K562 (cell line): ENCODE results near the gene PSMD8. TPM values are rescaled to one million over a fixed set of nuclear protein-coding genes. Genes with fewer than 3 reads are reported as not detected.

Experiments used
- ADNP ChIP-seq: fragments of 200-800 bp; sonication (Bioruptor generic); IDR thresholded peaks from 2 replicates; pipeline ENCODE4 v1.6.1; 2016; ENCODE audit warnings: missing genetic modification characterization, missing compliant biosample characterization
- ARHGAP35 ChIP-seq: fragments of 450-650 bp; IDR thresholded peaks from 2 replicates; pipeline ENCODE4 v1.6.1; 2018; ENCODE audit not compliant: partially characterized antibody
- CBFA2T3 ChIP-seq: fragments of 450-650 bp; IDR thresholded peaks from 2 replicates; pipeline ENCODE4 v1.6.1; 2017
- FOXP1 ChIP-seq: sonication (generic); formaldehyde crosslinking; IDR thresholded peaks from 2 replicates; pipeline ENCODE4 v1.8.0; 2022; ENCODE audit warnings: mild to moderate bottlenecking, missing genetic modification reagents
- MAFF ChIP-seq: IDR thresholded peaks from 2 replicates; pipeline ENCODE4 v1.6.1; 2012; ENCODE audit warnings: low read length, improper control_type of control experiment
- MTA2 ChIP-seq: fragments of 450-650 bp; IDR thresholded peaks from 2 replicates; pipeline ENCODE4 v1.6.1; 2016; ENCODE audit warnings: low read depth
- MTA3 ChIP-seq: fragments of 450-650 bp; formaldehyde crosslinking; IDR thresholded peaks from 2 replicates; pipeline ENCODE4 v1.6.1; 2017; ENCODE audit warnings: mild to moderate bottlenecking, borderline replicate concordance
- NR2C1 ChIP-seq, 2 experiments: fragments of 450-650 bp; IDR thresholded peaks; 2 replicates each; pipeline ENCODE4 v1.6.1; 2017; ENCODE audit warnings: mild to moderate bottlenecking in 2 of 2, antibody characterized with exemption in 1 of 2, inconsistent platforms in 1 of 2, missing compliant biosample characterization in 1 of 2, missing genetic modification characterization in 1 of 2
- NR2C2 ChIP-seq, 2 experiments: fragments of 200-800 bp in 1 of 2; sonication (Bioruptor generic) in 1 of 2; sonication (generic) in 1 of 2; formaldehyde crosslinking in 1 of 2; IDR thresholded peaks; 2 replicates each; pipeline versions ENCODE4 v1.6.1 to v1.8.0; 2016 to 2022; ENCODE audit warnings: mild to moderate bottlenecking in 1 of 2, missing compliant biosample characterization in 1 of 2, missing genetic modification characterization in 1 of 2, missing genetic modification reagents in 1 of 2
- NR3C1 ChIP-seq: sonication (generic); formaldehyde crosslinking; IDR thresholded peaks from 2 replicates; pipeline ENCODE4 v1.8.1; 2022; ENCODE audit warnings: missing genetic modification reagents
- RBFOX2 ChIP-seq: fragments of 200-400 bp; formaldehyde crosslinking; IDR thresholded peaks from 2 replicates; pipeline ENCODE4 v1.6.1; 2017; ENCODE audit warnings: low read depth, mild to moderate bottlenecking, low read length, moderate library complexity
- SMARCA5 ChIP-seq: fragments of 450-650 bp; IDR thresholded peaks from 2 replicates; pipeline ENCODE4 v1.6.1; 2016
- SMARCB1 ChIP-seq: IDR thresholded peaks from 2 replicates; pipeline ENCODE4 v1.6.1; 2011; ENCODE audit warnings: improper control_type of control experiment, low read depth; ENCODE audit not compliant: insufficient read length
- SREBF1 ChIP-seq: fragments of 150-350 bp; IDR thresholded peaks from 2 replicates; pipeline ENCODE4 v1.6.1; 2014; ENCODE audit warnings: antibody characterized with exemption, low read depth, low read length, borderline replicate concordance
- ZBTB17 ChIP-seq: fragments of 450-650 bp; formaldehyde crosslinking; IDR thresholded peaks from 2 replicates; pipeline ENCODE4 v1.4.0; 2020; ENCODE audit warnings: mild to moderate bottlenecking
- ZNF239 ChIP-seq: fragments of 250-450 bp; sonication (Bioruptor Pico); IDR thresholded peaks from 2 replicates; pipeline ENCODE4 v1.4.0; 2020; ENCODE audit warnings: mild to moderate bottlenecking
- ZNF253 ChIP-seq: fragments of 250-450 bp; sonication (Bioruptor Pico); conservative IDR thresholded peaks from 2 replicates; pipeline ENCODE4 v1.6.1; 2021; ENCODE audit warnings: mild to moderate bottlenecking
- ZNF444 ChIP-seq: fragments of 250-450 bp; sonication (Bioruptor Pico); IDR thresholded peaks from 2 replicates; pipeline ENCODE4 v1.4.0; 2020; ENCODE audit warnings: mild to moderate bottlenecking, moderate library complexity
- ZNF551 ChIP-seq: fragments of 250-450 bp; sonication (Bioruptor Pico); IDR thresholded peaks from 2 replicates; pipeline ENCODE4 v1.5.0; 2021; ENCODE audit warnings: mild to moderate bottlenecking, moderate library complexity
- polyA plus RNA-seq, 8 experiments: library from polyadenylated mRNA; depleted of rRNA in 4 of 8; stranded (reverse) in 5 of 8; unstranded in 3 of 8; fragments of >200 nt; fragmentation: Nextera tagmentation in 2 of 8; fragmentation: Illumina TruSeq in 1 of 8; extraction: Ambion mirVana in 2 of 8; extraction: Trizol in 1 of 8; gene quantifications; 2 replicates each; pipeline versions ENCODE4 v1.2.1 to v1.2.3, GENCODE V29; 2011 to 2014; ENCODE audit warnings: inconsistent platforms in 1 of 8, missing spikeins in 1 of 8
- total RNA-seq, 7 experiments: library from RNA; depleted of rRNA in 6 of 7; stranded (reverse); fragments of >200 nt in 6 of 7; fragmentation: Illumina TruSeq in 2 of 7; extraction: Trizol in 2 of 7; gene quantifications; 2 replicates each; pipeline versions ENCODE4 v1.2.1 to v1.2.3, GENCODE V29; 2011 to 2021; ENCODE audit warnings: low replicate concordance in 1 of 7
- TF ChIP-seq, protein P1 (sequence below): fragments of 250-450 bp; sonication (Bioruptor Pico); IDR thresholded peaks from 2 replicates; pipeline ENCODE4 v1.5.0; 2021; ENCODE audit warnings: mild to moderate bottlenecking, moderate library complexity
- TF ChIP-seq, protein P2 (sequence below): fragments of 450-650 bp; IDR thresholded peaks from 2 replicates; pipeline ENCODE4 v1.6.1; 2016
- TF ChIP-seq, protein P3 (sequence below): sonication (generic); formaldehyde crosslinking; IDR thresholded peaks from 2 replicates; pipeline ENCODE4 v1.8.1; 2023; ENCODE audit warnings: mild to moderate bottlenecking, missing genetic modification reagents, moderate library complexity
- TF ChIP-seq, protein P4 (sequence below): IDR thresholded peaks from 3 replicates; pipeline ENCODE4 v1.6.1; 2011; ENCODE audit warnings: borderline replicate concordance, mild to moderate bottlenecking, moderate library complexity; ENCODE audit not compliant: insufficient read length; ENCODE audit errors: extremely low read depth

PSMD8 gene
- total and polyA plus RNA-seq, 9 of the 15 experiments (the other 6 are each of a cell fraction or from before 2014, with no cell fraction given), result 130 to 583 (median 315) TPM

DNA sequence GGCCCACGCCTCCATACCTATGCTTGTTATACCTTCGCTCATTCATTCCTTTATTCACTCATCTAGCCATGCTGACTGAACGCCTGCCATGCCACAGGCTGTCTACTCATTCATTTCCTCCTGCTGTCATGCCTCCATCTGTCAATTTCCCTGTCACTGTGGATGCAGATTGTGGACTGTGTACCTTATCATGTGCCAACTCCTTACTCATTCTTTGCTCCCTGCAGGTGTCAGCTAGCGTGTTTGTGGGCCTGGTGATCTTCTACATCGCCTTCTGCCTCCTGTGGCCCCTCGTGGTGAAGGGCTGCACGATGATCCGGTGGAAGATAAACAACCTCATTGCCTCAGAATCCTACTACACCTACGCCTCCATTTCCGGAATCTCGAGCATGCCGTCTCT lies 4.1 kb upstream of the PSMD8 start (continued):
- TF ChIP-seq, protein P1, sequence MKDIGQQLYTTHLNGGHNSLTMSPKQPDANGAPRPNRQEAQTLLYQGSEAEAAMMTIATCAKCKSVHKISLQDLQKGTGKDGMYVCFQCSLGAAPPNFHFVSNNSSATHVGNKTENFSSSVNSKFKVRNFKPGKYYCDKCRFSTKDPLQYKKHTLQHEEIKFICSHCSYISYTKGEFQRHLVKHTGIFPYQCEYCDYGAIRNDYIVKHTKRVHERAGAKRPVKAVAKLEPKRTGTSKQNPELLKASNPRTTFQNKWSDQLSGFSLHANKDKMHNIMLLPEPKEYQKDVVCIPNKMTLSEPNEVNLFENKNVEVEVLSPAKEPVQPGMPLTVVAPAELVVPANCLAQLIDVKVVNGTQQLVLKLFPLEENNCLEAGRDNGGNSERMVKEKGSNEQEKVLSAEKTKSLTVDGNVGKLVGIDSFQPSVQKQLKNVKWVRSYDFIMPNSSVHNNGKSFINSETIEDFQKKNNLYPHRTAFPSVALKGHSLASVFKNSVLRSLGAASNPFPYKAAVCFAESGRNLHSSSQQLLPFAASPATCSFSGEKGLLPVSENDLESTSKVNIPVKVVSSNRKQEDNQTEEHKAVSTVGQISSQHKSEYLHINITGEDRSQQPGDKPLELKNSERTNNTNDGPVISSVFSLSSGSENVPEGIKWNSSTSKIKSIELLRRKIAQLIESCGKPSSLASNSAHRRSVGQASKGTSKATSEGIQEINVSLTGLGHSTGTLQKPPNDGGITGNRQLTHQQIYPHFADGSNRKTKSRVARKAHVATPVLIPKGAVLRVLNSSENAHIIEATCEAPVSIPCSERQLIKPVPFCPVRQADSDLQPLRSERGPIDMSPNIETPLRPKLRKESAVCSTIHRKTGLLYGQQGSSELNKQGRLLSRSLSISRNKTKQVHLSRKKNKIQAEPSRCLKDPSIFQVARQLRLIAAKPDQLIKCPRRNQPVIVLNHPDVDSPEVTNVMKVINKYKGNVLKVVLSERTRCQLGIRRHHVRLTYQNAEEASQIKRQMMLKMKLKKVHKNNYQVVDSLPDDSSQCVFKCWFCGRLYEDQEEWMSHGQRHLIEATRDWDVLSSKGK (CRISPR knock-in tag), result no peak
- no peak for TF ChIP-seq ZNF444 (CRISPR knock-in tag)
- TF ChIP-seq NR2C1 (IDR thresholded peaks at IDR 0.05), result no peak
- TF ChIP-seq NR2C1 (tag; IDR thresholded peaks at IDR 0.05), result no peak
- no peak for TF ChIP-seq ADNP (tag)
- TF ChIP-seq ZBTB17 (CRISPR knock-in tag), result no peak
- peak; percentile 34 for TF ChIP-seq MTA2
- TF ChIP-seq, protein P2, sequence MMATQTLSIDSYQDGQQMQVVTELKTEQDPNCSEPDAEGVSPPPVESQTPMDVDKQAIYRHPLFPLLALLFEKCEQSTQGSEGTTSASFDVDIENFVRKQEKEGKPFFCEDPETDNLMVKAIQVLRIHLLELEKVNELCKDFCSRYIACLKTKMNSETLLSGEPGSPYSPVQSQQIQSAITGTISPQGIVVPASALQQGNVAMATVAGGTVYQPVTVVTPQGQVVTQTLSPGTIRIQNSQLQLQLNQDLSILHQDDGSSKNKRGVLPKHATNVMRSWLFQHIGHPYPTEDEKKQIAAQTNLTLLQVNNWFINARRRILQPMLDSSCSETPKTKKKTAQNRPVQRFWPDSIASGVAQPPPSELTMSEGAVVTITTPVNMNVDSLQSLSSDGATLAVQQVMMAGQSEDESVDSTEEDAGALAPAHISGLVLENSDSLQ, result peak; percentile 76
- TF ChIP-seq SMARCA5, result no peak
- no peak for TF ChIP-seq MTA3
- no peak for TF ChIP-seq RBFOX2
- TF ChIP-seq NR3C1 (CRISPR knock-in tag), result no peak
- TF ChIP-seq SREBF1, result no peak
- no peak for TF ChIP-seq ZNF253
- TF ChIP-seq, protein P3, sequence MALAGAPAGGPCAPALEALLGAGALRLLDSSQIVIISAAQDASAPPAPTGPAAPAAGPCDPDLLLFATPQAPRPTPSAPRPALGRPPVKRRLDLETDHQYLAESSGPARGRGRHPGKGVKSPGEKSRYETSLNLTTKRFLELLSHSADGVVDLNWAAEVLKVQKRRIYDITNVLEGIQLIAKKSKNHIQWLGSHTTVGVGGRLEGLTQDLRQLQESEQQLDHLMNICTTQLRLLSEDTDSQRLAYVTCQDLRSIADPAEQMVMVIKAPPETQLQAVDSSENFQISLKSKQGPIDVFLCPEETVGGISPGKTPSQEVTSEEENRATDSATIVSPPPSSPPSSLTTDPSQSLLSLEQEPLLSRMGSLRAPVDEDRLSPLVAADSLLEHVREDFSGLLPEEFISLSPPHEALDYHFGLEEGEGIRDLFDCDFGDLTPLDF (CRISPR knock-in tag), result no peak
- no peak for TF ChIP-seq NR2C2 (CRISPR knock-in tag; IDR thresholded peaks at IDR 0.05)
- no peak for TF ChIP-seq NR2C2 (tag; IDR thresholded peaks at IDR 0.05)
- TF ChIP-seq SMARCB1, result no peak
- TF ChIP-seq MAFF, result no peak
- TF ChIP-seq, protein P4, sequence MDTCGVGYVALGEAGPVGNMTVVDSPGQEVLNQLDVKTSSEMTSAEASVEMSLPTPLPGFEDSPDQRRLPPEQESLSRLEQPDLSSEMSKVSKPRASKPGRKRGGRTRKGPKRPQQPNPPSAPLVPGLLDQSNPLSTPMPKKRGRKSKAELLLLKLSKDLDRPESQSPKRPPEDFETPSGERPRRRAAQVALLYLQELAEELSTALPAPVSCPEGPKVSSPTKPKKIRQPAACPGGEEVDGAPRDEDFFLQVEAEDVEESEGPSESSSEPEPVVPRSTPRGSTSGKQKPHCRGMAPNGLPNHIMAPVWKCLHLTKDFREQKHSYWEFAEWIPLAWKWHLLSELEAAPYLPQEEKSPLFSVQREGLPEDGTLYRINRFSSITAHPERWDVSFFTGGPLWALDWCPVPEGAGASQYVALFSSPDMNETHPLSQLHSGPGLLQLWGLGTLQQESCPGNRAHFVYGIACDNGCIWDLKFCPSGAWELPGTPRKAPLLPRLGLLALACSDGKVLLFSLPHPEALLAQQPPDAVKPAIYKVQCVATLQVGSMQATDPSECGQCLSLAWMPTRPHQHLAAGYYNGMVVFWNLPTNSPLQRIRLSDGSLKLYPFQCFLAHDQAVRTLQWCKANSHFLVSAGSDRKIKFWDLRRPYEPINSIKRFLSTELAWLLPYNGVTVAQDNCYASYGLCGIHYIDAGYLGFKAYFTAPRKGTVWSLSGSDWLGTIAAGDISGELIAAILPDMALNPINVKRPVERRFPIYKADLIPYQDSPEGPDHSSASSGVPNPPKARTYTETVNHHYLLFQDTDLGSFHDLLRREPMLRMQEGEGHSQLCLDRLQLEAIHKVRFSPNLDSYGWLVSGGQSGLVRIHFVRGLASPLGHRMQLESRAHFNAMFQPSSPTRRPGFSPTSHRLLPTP, result no peak
- TF ChIP-seq ZNF551 (CRISPR knock-in tag), result no peak
- peak; percentile 94 for TF ChIP-seq CBFA2T3
- TF ChIP-seq FOXP1, result no peak
- TF ChIP-seq ARHGAP35, result no peak
- TF ChIP-seq ZNF239 (CRISPR knock-in tag), result no peak
